Neural progenitor cell (in vitro differentiated cells): ENCODE results near the gene TXNL4B. TPM values are rescaled to one million over a fixed set of nuclear protein-coding genes. Genes with fewer than 3 reads are reported as not detected.

Experiments used
- DNase-seq: peaks from one replicate; pipeline ENCODE4 v3.0.0-alpha.2; 2016; ENCODE audit warnings: low spot score
- H2AFZ ChIP-seq: fragments of 200-600 bp; sonication (generic); replicated peaks from 2 replicates; pipeline ENCODE4 v1.6.1; 2016; ENCODE audit warnings: antibody characterized with exemption
- H3F3A ChIP-seq: fragments of 200-600 bp; sonication (generic); 2 replicates; pipeline ENCODE4 v1.6.1; 2016; ENCODE audit warnings: antibody characterized with exemption, low read depth
- H3K27ac ChIP-seq: fragments of 200-600 bp; sonication (generic); 2 replicates; pipeline ENCODE4 v1.5.1; 2016; ENCODE audit warnings: mild to moderate bottlenecking
- H3K27me3 ChIP-seq: fragments of 200-600 bp; sonication (generic); 2 replicates; pipeline ENCODE4 v1.6.1; 2016; ENCODE audit warnings: mild to moderate bottlenecking, moderate library complexity
- H3K36me3 ChIP-seq: fragments of 200-600 bp; sonication (generic); 2 replicates; pipeline ENCODE4 v1.5.1; 2016
- H3K4me1 ChIP-seq: fragments of 200-600 bp; sonication (generic); 2 replicates; pipeline ENCODE4 v1.6.1; 2016; ENCODE audit warnings: mixed run types
- H3K4me2 ChIP-seq: fragments of 200-600 bp; sonication (generic); 2 replicates; pipeline ENCODE4 v1.6.1; 2016
- H3K4me3 ChIP-seq: fragments of 200-600 bp; sonication (generic); 2 replicates; pipeline ENCODE4 v1.5.1; 2016
- H3K79me2 ChIP-seq: fragments of 200-600 bp; sonication (generic); 2 replicates; pipeline ENCODE4 v1.6.1; 2016; ENCODE audit warnings: low read depth
- H3K9ac ChIP-seq: fragments of 200-600 bp; sonication (generic); 2 replicates; pipeline ENCODE4 v1.6.1; 2016
- H3K9me3 ChIP-seq: fragments of 200-600 bp; sonication (generic); 2 replicates; pipeline ENCODE4 v1.5.1; 2016; ENCODE audit warnings: low read depth
- H4K20me1 ChIP-seq: fragments of 200-600 bp; sonication (generic); 2 replicates; pipeline ENCODE4 v1.6.1; 2016; ENCODE audit warnings: low read depth
- H3K27ac Mint-ChIP-seq: 3 replicates; pipeline ENCODE4 v1.8.0; 2021; ENCODE audit warnings: mixed read lengths
- H3K27me3 Mint-ChIP-seq: 2 replicates; pipeline ENCODE4 v1.8.0; 2022; ENCODE audit warnings: low read depth, mild to moderate bottlenecking, inconsistent platforms, moderate library complexity, mixed read lengths; ENCODE audit not compliant: insufficient read depth
- H3K36me3 Mint-ChIP-seq: 3 replicates; pipeline ENCODE4 v1.8.0; 2021; ENCODE audit warnings: mixed read lengths
- H3K4me1 Mint-ChIP-seq: 3 replicates; pipeline ENCODE4 v1.8.0; 2021; ENCODE audit warnings: mixed read lengths
- H3K4me3 Mint-ChIP-seq: 3 replicates; pipeline ENCODE4 v1.8.0; 2021; ENCODE audit warnings: mild to moderate bottlenecking, moderate library complexity, mixed read lengths
- H3K9me3 Mint-ChIP-seq: 3 replicates; pipeline ENCODE4 v1.8.0; 2020; ENCODE audit warnings: mixed read lengths
- EZH2 ChIP-seq: fragments of 200-600 bp; sonication (generic); IDR thresholded peaks from 2 replicates; pipeline ENCODE4 v1.6.1; 2017; ENCODE audit warnings: antibody characterized with exemption, mild to moderate bottlenecking, moderate library complexity
- EZH2phosphoT487 ChIP-seq: fragments of 200-600 bp; sonication (generic); IDR thresholded peaks from 2 replicates; pipeline ENCODE4 v1.6.1; 2017; ENCODE audit warnings: antibody characterized with exemption
- total RNA-seq: library from RNA; depleted of rRNA; stranded (reverse); fragments of >200 nt; gene quantifications from 2 replicates; pipeline ENCODE4 v1.2.3, GENCODE V29; 2015; ENCODE audit warnings: low replicate concordance
- TF ChIP-seq, protein P1 (sequence below): fragments of 200-600 bp; sonication (generic); IDR thresholded peaks from 2 replicates; pipeline ENCODE4 v1.5.1; 2017; ENCODE audit warnings: antibody characterized with exemption, mild to moderate bottlenecking

The TXNL4B gene
- total RNA-seq, 1 donor from 2014 or later, result 23.4 TPM

DNA sequence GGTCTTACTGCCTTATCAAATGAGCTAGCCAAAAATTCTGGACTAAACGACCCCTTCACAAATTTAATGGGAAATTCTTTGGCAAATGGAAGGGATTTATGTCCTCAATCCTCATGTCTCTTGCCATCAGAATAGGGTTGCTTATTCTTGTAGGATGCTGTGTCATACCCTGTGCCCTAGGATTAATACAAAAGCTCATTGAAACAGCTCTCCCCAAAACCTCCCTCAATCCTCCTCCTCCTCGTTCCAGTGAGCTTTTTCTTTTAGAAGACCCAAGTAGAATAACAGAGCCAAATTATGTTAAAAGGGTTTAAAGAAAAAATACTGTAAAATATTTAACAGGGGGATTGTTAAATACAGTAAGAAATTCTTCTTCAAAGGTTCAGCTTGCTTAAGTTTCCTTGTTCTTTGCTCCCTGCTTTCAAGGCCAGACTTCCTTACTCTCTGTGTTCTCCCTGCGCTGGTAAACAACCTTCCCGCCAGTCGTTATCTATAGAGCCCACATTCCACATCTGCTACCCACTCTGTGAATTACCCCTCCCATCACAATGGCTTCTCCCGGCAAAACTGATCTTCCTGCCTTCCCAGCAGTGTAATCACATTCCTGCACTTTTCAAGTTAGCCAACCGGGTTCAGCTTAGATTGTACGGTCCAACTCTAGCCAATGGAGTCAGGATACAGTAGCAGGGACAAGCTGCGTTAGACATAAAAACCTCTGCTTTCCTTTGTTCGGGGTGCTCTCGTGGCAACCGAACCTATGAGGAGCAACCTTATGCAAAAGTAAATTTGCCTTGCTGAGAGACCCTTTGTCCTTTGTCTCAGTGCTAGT, 20.7 kb downstream of the TXNL4B start:
- H3K9me3 ChIP-seq, result no peaks in the 10 kb centered on the region
- H3K9ac ChIP-seq, result no peak overlapping the region
- H3K9me3 Mint-ChIP-seq, result no peaks in the 10 kb centered on the region
- peaks cover 2% of the 10 kb centered on the region for H3K27me3 Mint-ChIP-seq
- peak overlapping the region; percentile 25 for H3K27ac Mint-ChIP-seq
- H3K79me2 ChIP-seq, result no peaks in the 10 kb centered on the region
- peaks cover 12% of the 10 kb centered on the region for H3F3A ChIP-seq
- H3K4me1 Mint-ChIP-seq, result peaks cover 6% of the 10 kb centered on the region
- peak; percentile 74 for DNase-seq
- H3K36me3 Mint-ChIP-seq, result no peaks in the 10 kb centered on the region
- H3K36me3 ChIP-seq, result no peaks in the 10 kb centered on the region
- no peaks in the 10 kb centered on the region for H3K27me3 ChIP-seq
- H4K20me1 ChIP-seq, result no peaks in the 10 kb centered on the region
- H3K4me2 ChIP-seq, result peak overlapping the region; percentile 65
- peak overlapping the region; percentile 93 for H2AFZ ChIP-seq
- no peak overlapping the region for H3K4me3 ChIP-seq
- peaks cover 20% of the 10 kb centered on the region for H3K4me1 ChIP-seq
- peak overlapping the region; percentile 69 for H3K27ac ChIP-seq
- no peak overlapping the region for H3K4me3 Mint-ChIP-seq
- TF ChIP-seq, protein P1, sequence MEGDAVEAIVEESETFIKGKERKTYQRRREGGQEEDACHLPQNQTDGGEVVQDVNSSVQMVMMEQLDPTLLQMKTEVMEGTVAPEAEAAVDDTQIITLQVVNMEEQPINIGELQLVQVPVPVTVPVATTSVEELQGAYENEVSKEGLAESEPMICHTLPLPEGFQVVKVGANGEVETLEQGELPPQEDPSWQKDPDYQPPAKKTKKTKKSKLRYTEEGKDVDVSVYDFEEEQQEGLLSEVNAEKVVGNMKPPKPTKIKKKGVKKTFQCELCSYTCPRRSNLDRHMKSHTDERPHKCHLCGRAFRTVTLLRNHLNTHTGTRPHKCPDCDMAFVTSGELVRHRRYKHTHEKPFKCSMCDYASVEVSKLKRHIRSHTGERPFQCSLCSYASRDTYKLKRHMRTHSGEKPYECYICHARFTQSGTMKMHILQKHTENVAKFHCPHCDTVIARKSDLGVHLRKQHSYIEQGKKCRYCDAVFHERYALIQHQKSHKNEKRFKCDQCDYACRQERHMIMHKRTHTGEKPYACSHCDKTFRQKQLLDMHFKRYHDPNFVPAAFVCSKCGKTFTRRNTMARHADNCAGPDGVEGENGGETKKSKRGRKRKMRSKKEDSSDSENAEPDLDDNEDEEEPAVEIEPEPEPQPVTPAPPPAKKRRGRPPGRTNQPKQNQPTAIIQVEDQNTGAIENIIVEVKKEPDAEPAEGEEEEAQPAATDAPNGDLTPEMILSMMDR, result no peak
- TF ChIP-seq EZH2, result no peak
- no peak for TF ChIP-seq EZH2phosphoT487

DNA sequence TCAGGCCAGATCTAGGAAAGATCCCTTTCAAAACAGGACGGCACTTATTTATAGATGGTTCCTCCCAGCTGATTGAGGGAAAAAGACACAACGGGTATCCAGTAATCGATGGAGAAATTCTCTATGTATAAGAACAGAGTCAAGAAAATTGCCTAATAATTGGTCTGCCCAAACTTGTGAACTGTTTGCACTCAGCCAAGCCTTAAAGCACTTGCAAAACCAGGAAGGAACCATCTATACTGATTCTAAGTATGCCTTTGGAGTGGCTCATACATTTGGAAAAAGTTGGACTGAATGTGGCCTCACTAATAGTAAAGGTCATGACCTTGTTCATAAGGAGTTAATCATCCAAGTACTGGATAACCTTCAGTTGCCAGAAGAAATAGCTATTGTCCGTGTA, 24.5 kb downstream of the TXNL4B start:
- Histone ChIP-seq H3K4me3 (no peak overlapping the region), H3F3A (peaks cover 12% of the 10 kb centered on the region), H3K9ac (no peak overlapping the region), H3K27ac (no peak overlapping the region), H3K79me2 (no peaks in the 10 kb centered on the region), H3K4me1 (peaks cover 20% of the 10 kb centered on the region), H4K20me1 (no peaks in the 10 kb centered on the region), H3K4me2 (no peak overlapping the region), H3K36me3 (no peaks in the 10 kb centered on the region), H3K27me3 (no peaks in the 10 kb centered on the region), H2AFZ (no peak overlapping the region), H3K9me3 (no peaks in the 10 kb centered on the region)
- H3K9me3 Mint-ChIP-seq, result no peaks in the 10 kb centered on the region
- H3K36me3 Mint-ChIP-seq, result no peaks in the 10 kb centered on the region
- no peak for DNase-seq
- H3K4me3 Mint-ChIP-seq, result no peak overlapping the region
- H3K27ac Mint-ChIP-seq, result no peak overlapping the region
- TF ChIP-seq, protein P1, result no peak
- no peak for TF ChIP-seq EZH2phosphoT487
- TF ChIP-seq EZH2, result no peak
- H3K27me3 Mint-ChIP-seq, result no peaks in the 10 kb centered on the region
- H3K4me1 Mint-ChIP-seq, result peaks cover 4% of the 10 kb centered on the region

DNA sequence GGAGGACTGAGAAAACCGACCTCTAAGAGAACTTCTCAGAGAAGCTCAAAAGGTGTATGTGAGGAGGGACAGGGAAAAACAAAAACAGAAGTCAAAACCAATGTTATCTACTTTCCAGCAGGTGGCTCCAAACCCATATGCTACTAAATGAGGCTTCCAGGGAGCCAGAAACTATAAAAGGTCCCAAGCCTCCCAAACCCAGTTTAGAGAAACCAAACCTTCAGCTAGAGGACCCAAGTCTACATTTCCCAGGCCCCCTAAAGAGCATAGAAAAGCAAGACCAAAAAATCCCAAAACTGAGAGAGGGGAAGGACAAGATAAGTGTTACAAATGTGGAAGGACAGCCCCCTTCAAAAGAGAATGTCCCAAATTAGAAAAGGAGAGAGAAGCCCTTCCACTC, 26.7 kb downstream of the TXNL4B start:
- DNase-seq, result peak; percentile 56
- Mint-ChIP-seq H3K9me3 (no peaks in the 10 kb centered on the region), H3K27me3 (peaks cover 4% of the 10 kb centered on the region), H3K4me1 (no peaks in the 10 kb centered on the region), H3K4me3 (no peak overlapping the region), H3K27ac (no peak overlapping the region), H3K36me3 (no peaks in the 10 kb centered on the region)
- Histone ChIP-seq H3K27me3 (no peaks in the 10 kb centered on the region), H3K79me2 (no peaks in the 10 kb centered on the region), H3K36me3 (no peaks in the 10 kb centered on the region), H3K9ac (no peak overlapping the region), H3K4me1 (peaks cover under 1% of the 10 kb centered on the region), H3K4me3 (no peak overlapping the region), H3K9me3 (no peaks in the 10 kb centered on the region), H2AFZ (no peak overlapping the region), H3K4me2 (no peak overlapping the region), H3K27ac (no peak overlapping the region), H3F3A (no peaks in the 10 kb centered on the region), H4K20me1 (no peaks in the 10 kb centered on the region)
- TF ChIP-seq EZH2, result no peak
- TF ChIP-seq, protein P1, result peak; percentile 63
- TF ChIP-seq EZH2phosphoT487, result no peak
